ENCODE data around the gene TRRAP. TPM values are rescaled to one million over a fixed set of nuclear protein-coding genes. Genes with fewer than 3 reads are reported as not detected.
"Not testable (repeated sequence)": the region's sequence is repeated elsewhere in the genome, so short reads cannot be mapped to it uniquely, and the experiment has no call there.

The TRRAP gene
- total and polyA plus RNA-seq, 5 experiments from 2014 or later, result 2.6 to 63.4 (median 5.9) TPM

GRCh38 chr7:99034932-99035722 lies 156.8 kb downstream of the TRRAP start:
- DNase-seq (no peak), ATAC-seq (no peak)
- Mint-ChIP-seq H3K27me3 (no peaks in the 10 kb centered on the region), H3K4me3 (peak overlapping the region in 1 of 10 donors; percentile 5), H3K27ac (peak overlapping the region in 3 of 10 donors; percentile 1 to 61 (median 56)), H3K9me3 (no peaks in the 10 kb centered on the region), H3K36me3 (peaks cover 2 to 91% (median 19%) of the 10 kb centered on the region in 3 donors), H3K4me1 (peaks cover 0 to under 1% (median 0%) of the 10 kb centered on the region in 4 donors)
- POLR2A ChIA-PET, result no interaction called here

GRCh38 chr7:99035723-99036545 lies 157.6 kb downstream of the TRRAP start:
- ATAC-seq (no peak), DNase-seq (no peak)
- Mint-ChIP-seq H3K36me3 (peaks cover 4 to 93% (median 25%) of the 10 kb centered on the region in 3 donors), H3K4me1 (peaks cover 0 to 6% (median 4%) of the 10 kb centered on the region in 4 donors), H3K27ac (peak overlapping the region in 2 of 10 donors; percentile 11 to 29), H3K27me3 (no peaks in the 10 kb centered on the region), H3K9me3 (no peaks in the 10 kb centered on the region), H3K4me3 (no peak overlapping the region)
- POLR2A ChIA-PET, result no interaction called here

- POLR2A ChIA-PET, result no interaction called here
- H3K4me1 Mint-ChIP-seq, result peaks cover 0 to 6% (median 4%) of the 10 kb centered on the region in 4 donors
- peaks cover 4 to 93% (median 25%) of the 10 kb centered on the region in 3 donors for H3K36me3 Mint-ChIP-seq
- no peak for DNase-seq
- H3K9me3 Mint-ChIP-seq, result no peaks in the 10 kb centered on the region
- peak overlapping the region in 4 of 10 donors; percentile 9 to 36 (median 26) for H3K27ac Mint-ChIP-seq
- H3K27me3 Mint-ChIP-seq, result no peaks in the 10 kb centered on the region
- ATAC-seq, result no peak
- H3K4me3 Mint-ChIP-seq, result no peak overlapping the region
Measured at GRCh38 chr7:99036546-99037111, 158.3 kb downstream of the TRRAP start.

- Mint-ChIP-seq H3K36me3 (peaks cover 4 to 93% (median 27%) of the 10 kb centered on the region in 3 donors), H3K4me1 (peaks cover 0 to 6% (median 4%) of the 10 kb centered on the region in 4 donors), H3K9me3 (no peaks in the 10 kb centered on the region), H3K27me3 (no peaks in the 10 kb centered on the region), H3K4me3 (no peak overlapping the region), H3K27ac (no peak overlapping the region)
- POLR2A ChIA-PET, result no interaction called here
- no peak for DNase-seq
- no peak for ATAC-seq
Measured at GRCh38 chr7:99037327-99037940, 159.1 kb downstream of the TRRAP start.

GRCh38 chr7:99038086-99038855 lies 159.9 kb downstream of the TRRAP start:
- POLR2A ChIA-PET, result no interaction called here
- Mint-ChIP-seq H3K4me1 (peaks cover 0 to 6% (median 4%) of the 10 kb centered on the region in 4 donors), H3K4me3 (no peak overlapping the region), H3K27ac (peak overlapping the region in 1 of 10 donors; percentile 71), H3K27me3 (no peaks in the 10 kb centered on the region), H3K36me3 (peaks cover 4 to 94% (median 31%) of the 10 kb centered on the region in 3 donors), H3K9me3 (no peaks in the 10 kb centered on the region)
- ATAC-seq (no peak), DNase-seq (no peak)

GRCh38 chr7:99039384-99039891 lies 161.1 kb downstream of the TRRAP start:
- no peak for ATAC-seq
- Mint-ChIP-seq H3K4me1 (peaks cover 0 to 6% (median 4%) of the 10 kb centered on the region in 4 donors), H3K9me3 (no peaks in the 10 kb centered on the region), H3K27me3 (no peaks in the 10 kb centered on the region), H3K27ac (peak overlapping the region in 2 of 10 donors; percentile 43 to 75), H3K36me3 (peaks cover 4 to 95% (median 35%) of the 10 kb centered on the region in 3 donors), H3K4me3 (no peak overlapping the region)
- POLR2A ChIA-PET, result no interaction called here
- DNase-seq, result no peak

GRCh38 chr7:99040104-99040958 lies 162.0 kb downstream of the TRRAP start:
- DNase-seq, result peak; percentile 41 to 79 (median 60)
- ATAC-seq, result peak; percentile 67 to 83
- H3K27me3 Mint-ChIP-seq, result no peaks in the 10 kb centered on the region
- no peak overlapping the region for H3K4me3 Mint-ChIP-seq
- H3K4me1 Mint-ChIP-seq, result peaks cover 0 to 6% (median 4%) of the 10 kb centered on the region in 4 donors
- peak overlapping the region in 9 of 10 donors; percentile 15 to 89 (median 57) for H3K27ac Mint-ChIP-seq
- no peaks in the 10 kb centered on the region for H3K9me3 Mint-ChIP-seq
- H3K36me3 Mint-ChIP-seq, result peaks cover 4 to 93% (median 35%) of the 10 kb centered on the region in 3 donors
- POLR2A ChIA-PET, result no interaction called here

GRCh38 chr7:99041526-99041925 lies 163.2 kb downstream of the TRRAP start:
- DNase-seq (no peak), ATAC-seq (no peak)
- Mint-ChIP-seq H3K4me1 (peaks cover 0 to 6% (median 4%) of the 10 kb centered on the region in 4 donors), H3K27me3 (no peaks in the 10 kb centered on the region), H3K9me3 (no peaks in the 10 kb centered on the region), H3K36me3 (peaks cover 4 to 93% (median 27%) of the 10 kb centered on the region in 3 donors), H3K4me3 (no peak overlapping the region), H3K27ac (peak overlapping the region in 1 of 10 donors; percentile 88)
- POLR2A ChIA-PET, result no interaction called here

- DNase-seq (no peak), ATAC-seq (no peak)
- Mint-ChIP-seq H3K4me3 (no peak overlapping the region), H3K27ac (peak overlapping the region in 4 of 10 donors; percentile 4 to 63 (median 41)), H3K36me3 (peaks cover 4 to 92% (median 28%) of the 10 kb centered on the region in 3 donors), H3K27me3 (no peaks in the 10 kb centered on the region), H3K4me1 (peaks cover 0 to 6% (median 4%) of the 10 kb centered on the region in 4 donors), H3K9me3 (no peaks in the 10 kb centered on the region)
- POLR2A ChIA-PET, result no interaction called here
Measured at GRCh38 chr7:99042957-99043356, 164.6 kb downstream of the TRRAP start.

GRCh38 chr7:99044858-99045257 lies 166.5 kb downstream of the TRRAP start:
- H3K27me3 Mint-ChIP-seq, H3K27ac Mint-ChIP-seq, POLR2A ChIA-PET, H3K4me1 Mint-ChIP-seq, ATAC-seq, H3K4me3 Mint-ChIP-seq, DNase-seq, H3K9me3 Mint-ChIP-seq: not testable (repeated sequence)
- peaks cover 4 to 94% (median 28%) of the 10 kb centered on the region in 3 donors for H3K36me3 Mint-ChIP-seq

- ATAC-seq, H3K4me1 Mint-ChIP-seq, DNase-seq, H3K27me3 Mint-ChIP-seq, H3K4me3 Mint-ChIP-seq, H3K27ac Mint-ChIP-seq, H3K9me3 Mint-ChIP-seq: not testable (repeated sequence)
- peaks cover 0 to 94% (median 23%) of the 10 kb centered on the region in 3 donors for H3K36me3 Mint-ChIP-seq
- POLR2A ChIA-PET, result interaction anchor here (0.7 kb wide), 1 partner anchor 571 kb away, joined by 4 read pairs; no protein-coding TSS in a partner anchor
Measured at GRCh38 chr7:99046262-99046661, 167.9 kb downstream of the TRRAP start.
